Activated CD8-positive, alpha-beta memory T cell treated with anti-CD3 and anti-CD28 coated beads for 24 hours (primary cell): ENCODE data around the gene BRF1.

ENCODE experiments used
- DNase-seq: peaks from one replicate; pipeline ENCODE4 v3.0.0-alpha.2; 2020

Gene BRF1

GRCh38 chr14:105257464-105257863, 43.3 kb downstream of the BRF1 start:
- no peak for DNase-seq

DNA sequence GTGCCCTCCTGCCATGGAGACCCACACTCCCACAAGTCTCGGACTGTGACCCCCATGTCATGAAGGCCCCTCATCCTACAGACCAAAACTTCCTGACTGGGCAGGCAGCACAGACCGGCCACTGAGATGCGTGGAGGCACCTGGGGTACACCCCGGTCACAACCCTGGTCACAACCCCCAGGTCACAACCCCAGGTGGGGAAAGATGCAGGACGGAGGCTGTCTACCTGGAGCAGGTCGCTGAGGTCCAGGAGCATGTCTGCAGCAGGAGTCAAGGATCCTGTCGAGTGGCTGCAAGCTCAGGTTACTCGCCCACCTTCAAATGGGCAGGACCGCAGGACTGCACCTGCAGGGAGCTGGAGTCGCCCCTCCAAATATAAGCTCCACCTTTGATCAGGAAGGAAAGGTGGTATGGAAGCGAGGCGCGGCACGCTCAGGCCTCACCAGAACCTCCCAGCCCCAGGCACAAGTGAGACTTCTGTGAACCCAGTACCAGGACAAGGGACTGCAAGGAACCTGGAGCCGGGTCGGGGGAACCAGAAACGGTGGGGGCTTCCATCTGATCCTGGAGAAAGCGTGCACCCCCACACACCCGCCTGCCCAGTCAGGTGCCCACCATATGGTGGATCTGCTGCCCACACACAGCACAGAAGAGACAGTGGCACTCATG, 44.4 kb downstream of the BRF1 start:
- DNase-seq, result no peak

GRCh38 chr14:105255021-105255507, 45.7 kb downstream of the BRF1 start:
- no peak for DNase-seq

GRCh38 chr14:105253329-105253682, 47.5 kb downstream of the BRF1 start:
- no peak for DNase-seq

DNA sequence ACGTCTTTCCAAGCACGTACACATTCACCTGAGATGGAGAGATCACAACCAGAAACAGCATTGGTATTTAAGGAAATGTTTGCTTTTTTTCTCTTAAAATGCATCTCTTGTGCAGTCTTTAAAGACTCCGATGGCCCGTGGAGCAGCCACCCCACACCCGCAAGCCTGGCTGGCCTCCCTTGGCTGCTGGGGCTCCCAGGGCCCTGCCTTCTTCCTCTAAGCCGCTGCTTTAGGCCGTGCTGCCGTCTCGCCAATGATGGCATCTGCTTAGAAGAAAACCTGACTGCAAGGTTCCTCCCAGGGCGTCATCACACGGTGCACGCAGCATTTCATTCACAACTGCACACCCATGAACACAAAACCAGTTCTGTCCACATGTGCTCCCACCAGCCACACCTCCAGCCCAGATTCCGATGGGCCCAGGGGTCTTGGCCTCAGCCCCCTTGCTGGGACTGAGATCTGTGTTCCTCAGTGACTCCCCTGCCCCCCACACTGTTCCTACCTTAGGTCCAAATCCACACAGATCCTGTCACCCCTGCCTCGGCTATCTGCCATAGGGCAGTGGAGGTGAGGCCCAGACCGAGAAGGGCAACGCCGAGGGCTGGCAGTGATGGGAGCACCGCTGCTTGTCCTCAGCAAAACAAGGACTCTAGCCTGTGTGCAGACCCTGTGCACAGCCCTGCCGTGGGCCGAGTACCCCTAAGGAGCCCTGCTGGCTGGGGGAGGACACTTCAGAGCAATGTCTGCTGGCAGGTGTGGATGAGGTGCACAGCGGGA, 48.1 kb downstream of the BRF1 start:
- no peak for DNase-seq

DNA sequence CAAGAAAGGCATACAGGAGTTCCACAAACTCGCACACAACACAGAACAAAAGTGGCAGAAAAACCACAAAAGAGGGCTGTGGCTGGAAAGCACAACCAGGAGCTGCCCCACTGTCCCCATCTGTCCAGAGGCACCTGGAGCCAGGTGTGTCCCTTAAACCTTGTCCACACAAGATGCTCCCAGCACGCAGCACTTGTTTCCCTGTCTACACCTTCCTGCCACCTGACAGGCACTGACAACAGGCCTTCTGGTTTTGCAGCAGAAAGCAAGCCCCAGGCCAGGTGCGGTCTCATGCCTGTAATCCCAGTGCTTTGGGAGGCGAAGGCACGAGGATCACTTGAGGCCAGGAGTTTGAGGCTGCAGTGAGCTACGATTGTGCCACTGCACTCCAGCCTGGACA, 48.9 kb downstream of the BRF1 start:
- no peak for DNase-seq

DNA sequence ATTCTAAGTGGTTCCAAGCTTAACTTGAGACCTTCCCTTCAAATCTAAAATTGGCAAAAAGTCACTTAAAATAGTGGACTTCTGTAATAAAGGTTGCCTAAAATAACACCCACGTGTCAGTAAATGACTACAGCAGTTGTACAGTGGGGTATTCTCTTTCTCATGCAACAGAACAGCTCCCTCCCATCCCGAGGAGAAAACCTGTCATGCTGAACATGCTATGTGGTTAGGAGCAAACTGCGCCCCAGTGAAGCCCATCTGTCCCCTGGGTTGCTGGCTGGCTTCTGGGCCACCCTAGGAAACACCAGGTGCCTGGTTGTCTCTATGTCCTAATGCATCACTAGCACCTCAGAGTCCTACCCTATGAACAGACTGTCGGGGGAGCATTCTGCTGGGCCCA, 49.8 kb downstream of the BRF1 start:
- DNase-seq, result no peak

DNA sequence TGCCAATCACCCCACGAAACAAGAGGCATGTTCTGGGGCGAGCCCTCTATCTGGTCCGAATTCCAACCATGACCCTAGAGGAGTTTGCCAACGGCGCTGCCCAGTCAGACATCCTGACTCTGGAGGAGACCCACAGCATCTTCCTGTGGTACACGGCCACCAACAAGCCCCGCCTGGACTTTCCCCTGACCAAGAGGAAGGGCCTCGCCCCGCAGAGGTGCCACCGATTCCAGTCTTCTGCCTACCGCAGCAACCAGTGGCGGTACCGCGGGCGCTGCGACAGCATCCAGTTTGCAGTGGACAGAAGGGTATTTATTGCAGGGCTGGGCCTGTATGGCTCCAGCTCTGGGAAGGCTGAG, 50.8 kb downstream of the BRF1 start:
- DNase-seq, result no peak

DNA sequence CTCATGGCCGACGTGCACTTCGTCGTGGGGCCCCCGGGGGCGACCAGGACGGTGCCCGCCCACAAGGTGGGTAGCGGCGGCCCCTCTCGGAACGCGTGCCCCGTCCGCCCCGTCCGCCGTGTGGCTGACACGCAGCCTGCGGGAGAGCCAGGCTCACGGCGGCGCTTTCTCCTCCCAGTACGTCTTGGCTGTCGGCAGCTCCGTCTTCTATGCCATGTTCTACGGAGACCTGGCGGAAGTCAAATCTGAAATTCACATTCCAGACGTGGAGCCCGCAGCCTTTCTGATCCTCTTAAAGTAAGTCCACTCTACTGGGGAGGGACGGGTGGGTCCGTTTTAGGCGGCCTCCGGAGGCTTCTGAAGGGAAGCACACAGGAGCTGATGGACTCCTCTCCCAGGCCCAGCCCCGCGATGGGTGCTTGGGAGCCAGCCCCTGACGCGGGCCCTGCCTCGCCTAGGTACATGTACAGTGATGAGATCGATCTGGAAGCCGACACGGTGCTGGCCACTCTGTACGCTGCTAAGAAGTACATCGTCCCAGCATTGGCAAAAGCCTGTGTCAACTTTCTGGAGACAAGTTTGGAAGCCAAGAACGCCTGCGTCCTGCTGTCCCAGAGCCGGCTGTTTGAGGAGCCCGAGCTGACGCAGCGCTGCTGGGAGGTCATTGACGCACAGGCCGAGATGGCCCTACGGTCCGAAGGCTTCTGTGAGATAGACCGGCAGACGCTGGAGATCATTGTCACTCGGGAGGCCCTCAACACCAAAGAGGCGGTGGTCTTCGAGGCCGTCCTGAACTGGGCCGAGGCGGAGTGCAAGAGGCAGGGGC, 51.4 kb downstream of the BRF1 start:
- DNase-seq, result peak; percentile 61

DNA sequence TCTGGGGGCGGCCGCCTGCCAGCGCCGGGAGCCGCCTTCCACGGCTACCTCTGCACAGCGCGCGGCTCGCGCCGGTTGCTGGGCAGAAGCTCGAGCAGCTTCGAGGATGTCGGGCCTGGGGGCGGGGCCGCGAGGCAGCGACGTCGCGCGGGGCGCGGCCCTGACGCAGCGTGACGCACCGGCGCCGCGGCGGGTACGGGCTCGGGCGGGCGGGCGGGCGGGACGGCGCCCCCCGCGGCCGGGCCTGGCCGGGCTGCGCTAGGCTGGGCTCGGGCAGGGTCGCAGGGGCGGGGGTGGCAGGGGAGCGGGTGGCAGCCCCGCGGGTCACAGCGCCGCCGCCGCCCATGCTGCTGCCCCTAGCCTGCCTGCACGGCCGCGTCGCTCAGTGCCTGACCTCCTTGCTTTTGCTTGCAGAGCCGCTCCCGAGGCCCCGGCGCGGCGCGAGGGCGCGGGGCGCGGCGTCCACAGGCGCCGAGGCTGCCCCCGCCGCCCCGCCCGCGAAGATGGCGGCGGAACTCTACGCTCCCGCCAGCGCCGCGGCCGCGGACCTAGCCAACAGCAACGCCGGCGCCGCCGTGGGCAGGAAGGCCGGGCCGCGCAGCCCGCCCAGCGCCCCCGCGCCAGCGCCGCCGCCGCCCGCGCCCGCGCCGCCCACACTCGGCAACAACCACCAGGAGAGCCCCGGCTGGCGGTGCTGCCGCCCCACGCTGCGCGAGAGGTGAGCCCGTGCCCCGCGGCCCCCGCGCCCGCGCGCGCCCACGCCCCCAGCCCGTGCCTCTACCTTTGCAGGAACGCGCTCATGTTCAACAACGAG, 52.2 kb downstream of the BRF1 start, which contains the start of gene BTBD6:
TSS of gene BTBD6 (plus strand) at position 166 of the 814 bp plus-strand sequence. CDS start at position 345, 179 bp downstream.
- peak; percentile 93 for DNase-seq

- DNase-seq, result no peak
These were observed 53.0 kb downstream of the BRF1 start for GRCh38 chr14:105247715-105248367.

GRCh38 chr14:105247026-105247425, 53.8 kb downstream of the BRF1 start:
- no peak for DNase-seq

DNA sequence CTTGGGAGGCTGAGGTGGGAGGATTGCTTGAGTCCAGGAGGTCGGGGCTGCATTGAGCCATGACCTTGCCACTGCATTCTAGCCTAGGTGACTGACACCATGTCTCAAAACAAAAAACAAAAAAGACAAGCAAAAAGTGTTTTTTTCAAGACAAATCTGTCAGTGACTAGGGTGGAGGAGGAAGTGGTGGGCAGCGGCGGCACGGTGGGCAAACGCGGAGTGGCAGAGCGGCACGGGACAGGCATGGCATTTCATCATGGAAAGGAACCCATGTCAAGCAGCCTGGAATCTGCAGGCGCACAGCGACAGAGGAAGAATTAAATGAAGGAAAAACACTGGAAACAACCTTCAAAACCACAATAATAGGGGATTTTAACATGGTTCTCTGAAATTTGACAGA, 56.5 kb downstream of the BRF1 start:
- no peak for DNase-seq

DNA sequence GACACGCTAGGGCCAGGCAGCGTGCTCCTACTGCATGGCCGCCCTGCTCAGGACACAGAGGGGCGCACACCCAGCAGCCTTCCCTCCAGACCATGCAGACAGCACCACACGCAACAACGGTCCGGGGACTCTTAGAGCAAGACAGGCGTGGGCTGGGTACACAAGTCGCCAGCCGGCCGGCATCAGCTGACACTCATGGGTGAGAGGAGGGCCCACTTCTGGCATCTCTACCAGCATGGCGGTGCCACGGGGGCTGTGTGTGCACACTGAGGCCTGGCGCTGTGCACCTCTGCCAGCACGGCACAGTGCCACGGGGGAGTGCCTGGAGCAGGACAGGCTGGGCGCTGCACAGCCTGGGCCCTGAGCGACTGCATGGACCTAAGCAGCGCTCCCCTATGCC, 59.2 kb downstream of the BRF1 start:
- no peak for DNase-seq

DNA sequence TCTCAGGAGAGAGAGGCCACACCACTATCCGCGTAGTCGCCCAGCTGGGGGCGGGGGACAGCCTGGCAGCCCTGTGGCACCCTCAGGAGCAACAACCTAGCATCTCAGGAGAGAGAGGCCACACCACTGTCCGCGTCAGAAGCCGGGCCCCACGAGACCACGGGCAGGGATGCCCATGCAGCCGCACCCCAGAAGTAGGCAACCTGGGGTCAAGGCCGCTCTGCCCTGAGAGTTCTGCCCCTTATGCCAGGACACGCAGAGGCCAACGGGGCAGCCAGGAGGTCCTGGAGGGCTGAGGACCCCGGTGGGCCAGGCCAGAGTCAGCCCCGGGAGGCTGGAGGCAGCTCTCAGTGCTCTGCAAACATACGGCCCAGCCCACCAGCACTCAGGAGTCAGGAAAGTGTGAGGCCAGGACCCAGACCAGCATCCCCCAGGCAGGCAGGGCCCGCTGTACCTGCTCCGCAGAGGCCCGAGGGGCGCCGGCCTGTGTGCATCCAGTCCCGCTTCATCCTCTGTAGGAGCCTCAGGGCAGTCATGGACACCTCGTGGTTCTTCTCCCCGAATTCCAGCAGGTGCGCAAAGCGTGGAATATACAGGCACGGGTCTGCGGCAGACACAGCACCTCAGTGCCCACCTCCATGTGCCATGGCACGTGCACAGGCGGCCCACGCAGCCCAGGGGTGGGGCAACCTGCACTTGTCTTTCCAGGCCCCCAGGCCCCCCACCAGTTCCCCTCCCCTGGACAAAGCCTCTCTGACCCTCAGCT, 59.8 kb downstream of the BRF1 start:
- no peak for DNase-seq

- DNase-seq, result no peak
These were observed 71.6 kb downstream of the BRF1 start for GRCh38 chr14:105229099-105229655.

- no peak for DNase-seq
These were observed 72.2 kb downstream of the BRF1 start for GRCh38 chr14:105228562-105228961.

- DNase-seq, result no peak
These were observed 73.5 kb downstream of the BRF1 start for GRCh38 chr14:105227346-105227745.

DNA sequence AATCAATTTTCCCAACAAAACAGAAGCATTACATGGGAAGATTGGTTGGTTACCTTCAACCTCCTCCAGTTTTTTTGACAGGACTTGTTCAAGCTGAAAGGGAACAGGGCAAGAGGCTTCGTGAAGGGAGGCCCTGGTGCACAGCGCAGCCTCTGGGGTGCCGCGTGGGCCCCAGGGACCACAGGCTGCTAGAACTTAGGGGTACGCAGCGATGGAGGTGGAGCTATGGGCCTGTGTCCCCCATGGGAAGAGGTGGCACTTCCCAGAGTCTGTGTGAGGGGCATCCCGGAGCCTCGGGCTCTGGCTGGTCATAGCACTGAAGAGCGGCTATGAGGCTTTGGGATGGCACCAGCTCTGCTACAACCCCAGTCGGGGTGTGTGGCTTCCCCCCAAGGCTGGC, 74.6 kb downstream of the BRF1 start:
- DNase-seq, result no peak

- DNase-seq, result no peak
These were observed 75.8 kb downstream of the BRF1 start for GRCh38 chr14:105224845-105225570.
